Spleen (tissue), 7 donors: ENCODE results near the gene ESYT2.

ENCODE experiments used
- POLR2A ChIP-seq, 3 donors: fragments of 450-650 bp; IDR thresholded peaks; one replicate each; pipeline ENCODE4 v1.5.1; 2017; ENCODE audit warnings: antibody characterized with exemption in 3 of 3, mild to moderate bottlenecking in 1 of 3
- POLR2AphosphoS5 ChIP-seq, 3 donors: sonication (generic); formaldehyde crosslinking; IDR thresholded peaks; one replicate each; pipeline ENCODE4 v1.5.1; 2017; ENCODE audit warnings: antibody characterized with exemption in 3 of 3
- TF ChIP-seq, protein P1 (sequence below), 11 experiments: fragments of 200-600 bp in 7 of 11; fragments of 450-650 bp in 4 of 11; sonication (generic) in 4 of 11; IDR thresholded peaks in 8 of 11; conservative IDR thresholded peaks in 3 of 11; 1 replicate in 7 of 11; 2 replicates in 4 of 11; pipeline versions ENCODE4 v1.4.0 to v1.8.0; 2016 to 2021; ENCODE audit warnings: antibody characterized with exemption in 11 of 11, inconsistent platforms in 4 of 11, mild to moderate bottlenecking in 1 of 11
- donor health status: DM: no; HTN: no; CAD: no; lungs with moderate emphysema.
- donor health status: DM: no; HTN: no; CAD: no.
- donor health status: DM: no; HTN: no; CAD: no.

DNA sequence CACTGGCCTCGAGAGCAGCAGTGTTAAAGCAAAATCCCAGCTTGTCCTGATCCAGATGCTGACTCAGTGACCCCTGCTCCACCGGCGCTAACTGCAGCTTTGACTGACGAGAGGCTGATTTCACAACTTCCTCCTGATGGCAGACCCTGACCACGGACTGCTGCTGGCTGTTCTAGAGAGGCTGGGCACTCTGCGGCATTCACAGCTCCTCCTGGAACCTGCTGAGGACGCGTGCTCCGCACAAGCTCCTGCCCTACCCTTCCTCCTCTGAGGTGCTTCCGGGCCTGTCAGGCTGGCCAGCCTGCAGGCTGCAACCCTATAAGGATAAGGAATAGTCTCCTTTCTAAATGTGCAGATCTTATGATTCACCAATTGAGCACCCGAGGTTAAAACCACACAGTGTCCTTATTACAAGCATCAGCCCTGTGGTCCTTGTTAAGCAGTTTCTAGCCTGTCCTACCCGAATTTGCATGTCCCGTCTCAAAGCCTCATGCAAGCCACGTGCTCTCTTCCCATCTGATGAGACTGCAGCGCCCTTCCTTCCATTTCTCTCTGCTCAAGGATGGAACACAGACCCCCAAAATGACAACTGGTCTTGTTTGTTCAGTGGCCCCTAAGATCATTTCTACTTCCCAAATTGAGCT, 89.2 kb downstream of the ESYT2 start:
- TF ChIP-seq, protein P1, sequence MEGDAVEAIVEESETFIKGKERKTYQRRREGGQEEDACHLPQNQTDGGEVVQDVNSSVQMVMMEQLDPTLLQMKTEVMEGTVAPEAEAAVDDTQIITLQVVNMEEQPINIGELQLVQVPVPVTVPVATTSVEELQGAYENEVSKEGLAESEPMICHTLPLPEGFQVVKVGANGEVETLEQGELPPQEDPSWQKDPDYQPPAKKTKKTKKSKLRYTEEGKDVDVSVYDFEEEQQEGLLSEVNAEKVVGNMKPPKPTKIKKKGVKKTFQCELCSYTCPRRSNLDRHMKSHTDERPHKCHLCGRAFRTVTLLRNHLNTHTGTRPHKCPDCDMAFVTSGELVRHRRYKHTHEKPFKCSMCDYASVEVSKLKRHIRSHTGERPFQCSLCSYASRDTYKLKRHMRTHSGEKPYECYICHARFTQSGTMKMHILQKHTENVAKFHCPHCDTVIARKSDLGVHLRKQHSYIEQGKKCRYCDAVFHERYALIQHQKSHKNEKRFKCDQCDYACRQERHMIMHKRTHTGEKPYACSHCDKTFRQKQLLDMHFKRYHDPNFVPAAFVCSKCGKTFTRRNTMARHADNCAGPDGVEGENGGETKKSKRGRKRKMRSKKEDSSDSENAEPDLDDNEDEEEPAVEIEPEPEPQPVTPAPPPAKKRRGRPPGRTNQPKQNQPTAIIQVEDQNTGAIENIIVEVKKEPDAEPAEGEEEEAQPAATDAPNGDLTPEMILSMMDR (IDR thresholded peaks at IDR 0.05 in 8 of 11, conservative IDR thresholded peaks at IDR 0.05 in 3 of 11) = no peak
- no peak for TF ChIP-seq POLR2A (IDR thresholded peaks at IDR 0.05)
- TF ChIP-seq POLR2AphosphoS5 (IDR thresholded peaks at IDR 0.05) = peak; percentile 21 to 45 (median 32)
